SU-DHL-6 (cell line): ENCODE results near the gene SLC41A3.

ENCODE experiments used
- CTCF ChIP-seq: fragments of 200-600 bp; sonication (generic); IDR thresholded peaks from one replicate; pipeline ENCODE4 v1.5.1; 2017; ENCODE audit warnings: antibody characterized with exemption, mild to moderate bottlenecking, low read length, moderate library complexity; ENCODE audit not compliant: insufficient read depth, poor library complexity, severe bottlenecking
- EZH2phosphoT487 ChIP-seq: fragments of 200-600 bp; sonication (generic), shearing (Covaris generic); conservative IDR thresholded peaks from 2 replicates; pipeline ENCODE4 v1.6.1; 2018; ENCODE audit warnings: mild to moderate bottlenecking, antibody characterized with exemption, low read length, moderate library complexity, mixed read lengths

GRCh38 chr3:126021224-126021623 lies 62.7 kb downstream of the SLC41A3 start:
- TF ChIP-seq CTCF (no peak), EZH2phosphoT487 (no peak)
